ENCODE data around the gene MYRIP.

MYRIP gene

DNA sequence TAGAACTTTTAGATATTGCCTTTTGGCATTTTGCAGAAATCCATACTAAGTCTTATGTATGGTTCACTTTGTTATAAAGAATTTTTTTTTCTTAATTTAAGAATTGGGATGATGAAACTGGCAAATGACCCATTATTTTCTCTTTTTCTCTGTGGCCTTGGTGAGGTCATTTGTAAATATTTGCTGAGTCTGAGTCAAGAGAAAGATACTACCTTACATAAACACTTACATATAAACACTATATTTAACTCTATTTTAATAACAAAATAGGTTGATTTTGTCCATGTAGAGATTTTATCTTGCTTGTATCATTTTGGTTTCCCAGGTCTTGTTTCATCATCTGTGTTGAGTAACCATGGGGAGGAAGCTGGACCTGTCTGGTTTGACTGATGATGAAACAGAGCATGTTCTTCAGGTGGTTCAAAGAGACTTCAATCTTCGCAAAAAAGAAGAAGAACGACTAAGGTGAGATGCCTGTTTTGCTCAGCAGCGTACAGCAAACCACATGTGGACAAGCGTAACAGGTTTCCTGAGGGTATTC is 91.1 kb downstream of the MYRIP start:
- Mint-ChIP-seq H3K9me3 (no peaks in the 10 kb centered on the region), H3K36me3 (ENCODE audit: low read depth) (no peaks in the 10 kb centered on the region), H3K27me3 (ENCODE audit: low read depth) (no peaks in the 10 kb centered on the region), H3K27ac (no peak overlapping the region), H3K4me3 (no peak overlapping the region), H3K4me1 (ENCODE audit: low read depth) (no peaks in the 10 kb centered on the region)
- no peak for DNase-seq (ENCODE audit: low spot score)

GRCh38 chr3:39903253-39903652 is 93.8 kb downstream of the MYRIP start:
- H3K27ac Mint-ChIP-seq = no peak overlapping the region
- no peak overlapping the region for H3K4me3 Mint-ChIP-seq

DNA sequence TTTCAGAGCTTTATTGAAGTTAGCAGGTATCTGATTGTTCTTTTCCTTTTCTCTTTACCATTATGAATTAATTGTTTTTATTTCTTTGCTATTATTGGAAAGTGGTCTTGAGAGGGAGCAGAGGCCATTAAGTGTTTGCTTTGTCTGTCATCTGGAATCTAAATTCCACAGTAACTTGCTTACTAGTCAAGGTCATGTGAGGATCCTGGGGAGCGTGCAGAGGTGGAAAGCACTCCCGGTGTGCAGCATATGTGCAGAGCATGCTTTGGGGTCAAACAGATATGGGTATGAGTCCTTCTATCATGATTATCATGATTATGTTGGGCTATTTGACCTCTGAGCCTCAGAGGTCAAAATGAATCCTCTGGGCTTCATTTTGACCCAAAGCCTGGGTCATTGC is 96.4 kb downstream of the MYRIP start:
- H3K4me3 Mint-ChIP-seq = no peak overlapping the region
- no peaks in the 10 kb centered on the region for H3K27me3 Mint-ChIP-seq (ENCODE audit: low read depth)
- no peaks in the 10 kb centered on the region for H3K9me3 Mint-ChIP-seq
- no peaks in the 10 kb centered on the region for H3K36me3 Mint-ChIP-seq (ENCODE audit: low read depth)
- H3K4me1 Mint-ChIP-seq (ENCODE audit: low read depth) = no peaks in the 10 kb centered on the region
- no peak overlapping the region for H3K27ac Mint-ChIP-seq
- DNase-seq (ENCODE audit: low spot score) = no peak

More at GRCh38 chr3:39903253-39903652, 93.8 kb downstream of the MYRIP start:
- DNase-seq (ENCODE audit: low spot score) = no peak
- Mint-ChIP-seq H3K4me1 (ENCODE audit: low read depth) (no peaks in the 10 kb centered on the region), H3K9me3 (no peaks in the 10 kb centered on the region), H3K27me3 (ENCODE audit: low read depth) (no peaks in the 10 kb centered on the region), H3K36me3 (ENCODE audit: low read depth) (no peaks in the 10 kb centered on the region)

DNA sequence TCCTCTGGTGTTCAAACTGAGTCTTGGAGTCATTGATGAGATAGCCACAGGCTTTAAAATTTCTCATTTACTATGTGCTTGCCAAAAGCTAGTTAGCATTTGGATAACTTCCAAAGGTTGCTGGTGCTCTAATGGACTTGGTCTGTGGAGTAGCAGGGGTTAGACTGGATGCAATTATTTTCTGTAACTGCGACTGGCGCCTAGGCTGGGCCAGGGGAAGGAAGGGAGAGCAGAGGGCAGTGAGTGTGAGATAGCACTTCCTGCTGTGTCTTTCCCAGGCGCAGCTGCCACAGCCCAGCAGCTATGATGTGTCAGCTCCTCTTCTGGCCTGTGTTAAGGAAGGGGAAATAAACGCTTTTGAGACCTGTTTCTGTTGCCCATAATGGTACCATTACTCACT is 98.6 kb downstream of the MYRIP start:
- DNase-seq (ENCODE audit: low spot score) = no peak
- Mint-ChIP-seq H3K36me3 (ENCODE audit: low read depth) (no peaks in the 10 kb centered on the region), H3K9me3 (no peaks in the 10 kb centered on the region), H3K27ac (no peak overlapping the region), H3K4me3 (no peak overlapping the region), H3K27me3 (ENCODE audit: low read depth) (no peaks in the 10 kb centered on the region), H3K4me1 (ENCODE audit: low read depth) (no peaks in the 10 kb centered on the region)

GRCh38 chr3:39910135-39910534 is 100.7 kb downstream of the MYRIP start:
- Mint-ChIP-seq H3K36me3 (ENCODE audit: low read depth) (no peaks in the 10 kb centered on the region), H3K4me3 (no peak overlapping the region), H3K9me3 (no peaks in the 10 kb centered on the region), H3K27ac (no peak overlapping the region), H3K4me1 (ENCODE audit: low read depth) (no peaks in the 10 kb centered on the region), H3K27me3 (ENCODE audit: low read depth) (no peaks in the 10 kb centered on the region)
- no peak for DNase-seq (ENCODE audit: low spot score)

- H3K9me3 Mint-ChIP-seq = no peaks in the 10 kb centered on the region
- H3K4me3 Mint-ChIP-seq = no peak overlapping the region
- H3K4me1 Mint-ChIP-seq (ENCODE audit: low read depth) = no peaks in the 10 kb centered on the region
- H3K27ac Mint-ChIP-seq = no peak overlapping the region
- no peaks in the 10 kb centered on the region for H3K27me3 Mint-ChIP-seq (ENCODE audit: low read depth)
- DNase-seq (ENCODE audit: low spot score) = no peak
- no peaks in the 10 kb centered on the region for H3K36me3 Mint-ChIP-seq (ENCODE audit: low read depth)
Observed at GRCh38 chr3:39910826-39911464, 101.5 kb downstream of the MYRIP start.

- Mint-ChIP-seq H3K27ac (no peak overlapping the region), H3K4me1 (ENCODE audit: low read depth) (no peaks in the 10 kb centered on the region), H3K36me3 (ENCODE audit: low read depth) (no peaks in the 10 kb centered on the region), H3K4me3 (no peak overlapping the region), H3K27me3 (ENCODE audit: low read depth) (no peaks in the 10 kb centered on the region), H3K9me3 (no peaks in the 10 kb centered on the region)
- no peak for DNase-seq (ENCODE audit: low spot score)
Observed at GRCh38 chr3:39911465-39912309, 102.3 kb downstream of the MYRIP start.

GRCh38 chr3:39915027-39915426 is 105.6 kb downstream of the MYRIP start:
- no peak for DNase-seq (ENCODE audit: low spot score)
- H3K9me3 Mint-ChIP-seq = no peaks in the 10 kb centered on the region
- H3K4me3 Mint-ChIP-seq = no peak overlapping the region
- no peaks in the 10 kb centered on the region for H3K4me1 Mint-ChIP-seq (ENCODE audit: low read depth)
- H3K27ac Mint-ChIP-seq = no peak overlapping the region
- no peaks in the 10 kb centered on the region for H3K36me3 Mint-ChIP-seq (ENCODE audit: low read depth)
- H3K27me3 Mint-ChIP-seq (ENCODE audit: low read depth) = no peaks in the 10 kb centered on the region

DNA sequence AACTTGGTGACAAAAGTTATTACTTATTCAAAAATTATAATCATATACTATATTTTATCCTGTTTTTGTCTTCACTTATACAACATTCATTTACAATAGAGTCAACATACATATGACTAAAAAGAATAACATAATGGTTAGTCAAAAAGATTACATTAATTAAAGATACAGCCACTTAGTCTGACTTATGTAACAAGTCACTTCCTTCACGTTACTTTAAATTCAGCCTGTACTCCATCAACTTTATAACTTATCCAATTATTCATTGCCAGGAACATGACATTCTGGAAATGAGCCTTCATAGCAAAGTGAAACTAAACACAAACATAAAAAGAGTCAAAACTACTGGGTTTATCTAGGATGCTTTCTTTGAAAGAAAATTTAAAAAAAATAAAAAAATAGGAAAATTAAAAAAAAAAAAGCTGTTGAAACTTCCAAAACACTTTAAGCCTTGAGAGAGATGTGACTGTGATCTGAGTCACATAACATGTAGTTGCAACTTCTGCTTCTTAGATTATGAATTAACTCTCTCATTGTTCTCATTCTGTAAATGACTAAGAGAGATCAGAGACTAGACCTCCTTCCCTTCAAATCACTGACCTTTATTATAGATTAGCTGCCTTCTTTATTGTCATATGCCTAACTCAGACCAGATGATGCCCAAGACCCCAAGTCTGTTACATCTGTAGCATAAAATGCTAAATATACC is 107.8 kb downstream of the MYRIP start:
- no peaks in the 10 kb centered on the region for H3K4me1 Mint-ChIP-seq (ENCODE audit: low read depth)
- H3K4me3 Mint-ChIP-seq = no peak overlapping the region
- no peak for DNase-seq (ENCODE audit: low spot score)
- no peak overlapping the region for H3K27ac Mint-ChIP-seq
- no peaks in the 10 kb centered on the region for H3K36me3 Mint-ChIP-seq (ENCODE audit: low read depth)
- H3K27me3 Mint-ChIP-seq (ENCODE audit: low read depth) = no peaks in the 10 kb centered on the region
- H3K9me3 Mint-ChIP-seq = no peaks in the 10 kb centered on the region

GRCh38 chr3:39919281-39919680 is 109.9 kb downstream of the MYRIP start:
- no peak overlapping the region for H3K27ac Mint-ChIP-seq
- H3K4me1 Mint-ChIP-seq (ENCODE audit: low read depth) = no peaks in the 10 kb centered on the region
- DNase-seq (ENCODE audit: low spot score) = no peak
- H3K36me3 Mint-ChIP-seq (ENCODE audit: low read depth) = no peaks in the 10 kb centered on the region
- H3K4me3 Mint-ChIP-seq = no peak overlapping the region
- H3K27me3 Mint-ChIP-seq (ENCODE audit: low read depth) = no peaks in the 10 kb centered on the region
- no peaks in the 10 kb centered on the region for H3K9me3 Mint-ChIP-seq

DNA sequence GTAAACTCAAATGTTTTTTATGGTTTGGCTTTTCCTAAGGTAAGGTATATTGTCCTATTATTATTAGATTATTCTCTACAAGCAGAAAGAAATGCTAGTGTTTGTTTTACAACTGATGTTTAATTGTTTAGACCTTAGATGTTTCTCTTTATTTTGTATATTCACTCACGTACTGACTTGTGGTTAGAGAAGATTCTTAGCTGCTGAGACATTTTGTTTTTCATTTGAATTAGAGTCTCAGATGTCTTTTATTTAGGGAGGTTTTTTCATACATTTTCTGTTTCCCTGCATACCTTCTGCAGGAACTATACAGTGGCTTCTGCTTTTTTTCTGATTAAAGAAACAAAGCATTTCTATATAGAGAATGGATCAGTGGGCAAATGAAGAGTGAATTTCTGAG is 110.9 kb downstream of the MYRIP start:
- Mint-ChIP-seq H3K27me3 (ENCODE audit: low read depth) (no peaks in the 10 kb centered on the region), H3K4me1 (ENCODE audit: low read depth) (no peaks in the 10 kb centered on the region), H3K27ac (no peak overlapping the region), H3K36me3 (ENCODE audit: low read depth) (no peaks in the 10 kb centered on the region), H3K9me3 (no peaks in the 10 kb centered on the region), H3K4me3 (no peak overlapping the region)
- DNase-seq (ENCODE audit: low spot score) = no peak

GRCh38 chr3:39927479-39927878 is 118.1 kb downstream of the MYRIP start:
- Mint-ChIP-seq H3K36me3 (ENCODE audit: low read depth) (no peaks in the 10 kb centered on the region), H3K27ac (no peak overlapping the region), H3K27me3 (ENCODE audit: low read depth) (no peaks in the 10 kb centered on the region), H3K9me3 (no peaks in the 10 kb centered on the region), H3K4me3 (no peak overlapping the region), H3K4me1 (ENCODE audit: low read depth) (no peaks in the 10 kb centered on the region)
- DNase-seq (ENCODE audit: low spot score) = no peak

- H3K9me3 Mint-ChIP-seq = no peaks in the 10 kb centered on the region
- no peaks in the 10 kb centered on the region for H3K27me3 Mint-ChIP-seq (ENCODE audit: low read depth)
- no peak overlapping the region for H3K4me3 Mint-ChIP-seq
- H3K27ac Mint-ChIP-seq = no peak overlapping the region
- H3K36me3 Mint-ChIP-seq (ENCODE audit: low read depth) = no peaks in the 10 kb centered on the region
- no peaks in the 10 kb centered on the region for H3K4me1 Mint-ChIP-seq (ENCODE audit: low read depth)
- no peak for DNase-seq (ENCODE audit: low spot score)
Observed at GRCh38 chr3:39933986-39934693, 124.7 kb downstream of the MYRIP start.

Data from T-helper 2 cell treated with Interferon-gamma antibody and Interleukin-4, amounts not matched to agents 5 μg/mL and 100 μg/mL, for 36 hours (primary cell).